AG09309 (cell line): ENCODE measurements around the gene CLTCL1.

ENCODE experiments used
- DNase-seq: peaks from one replicate; pipeline ENCODE4 v3.0.0-alpha.2; 2010; ENCODE audit warnings: low read depth
- H3K4me3 ChIP-seq: 2 replicates; pipeline ENCODE4 v1.5.1; 2011; ENCODE audit warnings: mild to moderate bottlenecking, low read depth, low read length, moderate library complexity; ENCODE audit not compliant: control insufficient read depth
- TF ChIP-seq, protein P1 (sequence below): IDR thresholded peaks from 2 replicates; pipeline ENCODE4 v1.5.1; 2011; ENCODE audit warnings: mild to moderate bottlenecking, low read depth, low read length, inconsistent platforms; ENCODE audit not compliant: insufficient read depth, control insufficient read depth; ENCODE audit errors: missing control alignments

The CLTCL1 gene

GRCh38 chr22:19242699-19243098 lies 48.8 kb downstream of the CLTCL1 start:
- DNase-seq: no peak
- TF ChIP-seq, protein P1, sequence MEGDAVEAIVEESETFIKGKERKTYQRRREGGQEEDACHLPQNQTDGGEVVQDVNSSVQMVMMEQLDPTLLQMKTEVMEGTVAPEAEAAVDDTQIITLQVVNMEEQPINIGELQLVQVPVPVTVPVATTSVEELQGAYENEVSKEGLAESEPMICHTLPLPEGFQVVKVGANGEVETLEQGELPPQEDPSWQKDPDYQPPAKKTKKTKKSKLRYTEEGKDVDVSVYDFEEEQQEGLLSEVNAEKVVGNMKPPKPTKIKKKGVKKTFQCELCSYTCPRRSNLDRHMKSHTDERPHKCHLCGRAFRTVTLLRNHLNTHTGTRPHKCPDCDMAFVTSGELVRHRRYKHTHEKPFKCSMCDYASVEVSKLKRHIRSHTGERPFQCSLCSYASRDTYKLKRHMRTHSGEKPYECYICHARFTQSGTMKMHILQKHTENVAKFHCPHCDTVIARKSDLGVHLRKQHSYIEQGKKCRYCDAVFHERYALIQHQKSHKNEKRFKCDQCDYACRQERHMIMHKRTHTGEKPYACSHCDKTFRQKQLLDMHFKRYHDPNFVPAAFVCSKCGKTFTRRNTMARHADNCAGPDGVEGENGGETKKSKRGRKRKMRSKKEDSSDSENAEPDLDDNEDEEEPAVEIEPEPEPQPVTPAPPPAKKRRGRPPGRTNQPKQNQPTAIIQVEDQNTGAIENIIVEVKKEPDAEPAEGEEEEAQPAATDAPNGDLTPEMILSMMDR: no peak
- H3K4me3 ChIP-seq: no peak overlapping the region

DNA sequence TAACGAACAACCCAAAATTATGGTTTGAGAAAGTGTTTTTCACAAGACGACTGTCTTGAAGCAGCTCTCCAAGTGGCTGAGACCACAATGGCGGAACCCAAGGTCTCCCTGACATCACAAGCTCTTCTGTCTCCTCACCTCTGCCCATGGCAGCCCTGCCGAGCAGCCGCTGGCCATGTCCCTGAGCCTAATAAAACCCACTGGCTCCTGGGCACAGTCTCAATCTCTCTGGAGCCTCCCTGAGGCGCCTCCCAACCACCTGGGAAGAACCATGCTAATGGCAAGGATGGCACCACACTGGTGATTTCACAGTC lies 50.0 kb downstream of the CLTCL1 start:
- TF ChIP-seq, protein P1: no peak
- DNase-seq: no peak
- no peak overlapping the region for H3K4me3 ChIP-seq

GRCh38 chr22:19240813-19241592 lies 50.5 kb downstream of the CLTCL1 start:
- no peak for DNase-seq
- no peak overlapping the region for H3K4me3 ChIP-seq
- TF ChIP-seq, protein P1: no peak

DNA sequence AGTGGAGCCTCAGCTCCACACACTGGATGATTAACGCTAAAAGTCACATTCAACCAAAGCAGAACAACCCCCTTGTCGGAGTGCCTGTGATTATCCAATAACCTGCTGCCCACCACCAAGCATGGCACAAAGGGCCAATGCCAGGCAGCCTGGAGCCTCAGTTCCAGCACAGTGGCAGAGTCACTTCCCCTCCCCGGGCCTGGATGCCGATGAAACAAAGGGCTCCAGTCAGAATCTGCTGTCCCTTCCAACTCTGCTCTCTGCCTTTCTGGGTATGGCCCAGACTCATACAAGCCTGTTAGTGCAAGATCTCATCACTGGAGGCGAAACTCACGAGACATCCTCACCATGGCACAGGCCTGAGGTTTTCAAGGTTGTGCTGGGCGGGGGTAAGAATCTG lies 52.1 kb downstream of the CLTCL1 start:
- DNase-seq: no peak
- no peak overlapping the region for H3K4me3 ChIP-seq
- TF ChIP-seq, protein P1: no peak

GRCh38 chr22:19238900-19239299 lies 52.6 kb downstream of the CLTCL1 start:
- no peak for DNase-seq
- H3K4me3 ChIP-seq: no peak overlapping the region
- TF ChIP-seq, protein P1: no peak

GRCh38 chr22:19235874-19236273 lies 55.6 kb downstream of the CLTCL1 start:
- TF ChIP-seq, protein P1: no peak
- DNase-seq: no peak
- no peak overlapping the region for H3K4me3 ChIP-seq
